GM21576 (cell line): ENCODE data around the gene FAM25A.
"Not testable (repeated sequence)": the region's sequence is repeated elsewhere in the genome, so short reads cannot be mapped to it uniquely, and the experiment has no call there.

Source experiments
- ATAC-seq: cut with Tn5 transposase; IDR thresholded peaks from one replicate; pipeline ENCODE4 v1.9.1; 2021; ENCODE audit warnings: mild to moderate bottlenecking, moderate library complexity; ENCODE audit not compliant: unreplicated experiment

FAM25A gene

DNA sequence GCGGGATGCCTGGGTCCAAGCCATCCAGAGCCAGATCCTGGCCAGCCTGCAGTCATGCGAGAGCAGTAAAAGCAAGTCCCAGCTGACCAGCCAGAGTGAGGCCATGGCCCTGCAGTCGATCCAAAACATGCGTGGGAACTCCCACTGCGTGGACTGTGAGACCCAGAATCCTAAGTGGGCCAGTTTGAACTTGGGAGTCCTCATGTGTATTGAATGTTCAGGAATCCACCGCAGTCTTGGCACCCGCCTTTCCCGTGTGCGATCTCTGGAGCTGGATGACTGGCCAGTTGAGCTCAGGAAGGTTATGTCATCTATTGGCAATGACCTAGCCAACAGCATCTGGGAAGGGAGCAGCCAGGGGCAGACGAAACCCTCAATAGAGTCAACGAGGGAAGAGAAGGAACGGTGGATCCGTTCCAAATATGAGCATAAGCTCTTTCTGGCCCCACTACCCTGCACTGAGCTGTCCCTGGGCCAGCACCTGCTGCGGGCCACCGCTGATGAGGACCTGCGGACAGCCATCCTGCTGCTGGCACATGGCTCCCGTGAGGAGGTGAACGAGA, 10.9 kb upstream of the FAM25A start:
- not testable (repeated sequence) for ATAC-seq

DNA sequence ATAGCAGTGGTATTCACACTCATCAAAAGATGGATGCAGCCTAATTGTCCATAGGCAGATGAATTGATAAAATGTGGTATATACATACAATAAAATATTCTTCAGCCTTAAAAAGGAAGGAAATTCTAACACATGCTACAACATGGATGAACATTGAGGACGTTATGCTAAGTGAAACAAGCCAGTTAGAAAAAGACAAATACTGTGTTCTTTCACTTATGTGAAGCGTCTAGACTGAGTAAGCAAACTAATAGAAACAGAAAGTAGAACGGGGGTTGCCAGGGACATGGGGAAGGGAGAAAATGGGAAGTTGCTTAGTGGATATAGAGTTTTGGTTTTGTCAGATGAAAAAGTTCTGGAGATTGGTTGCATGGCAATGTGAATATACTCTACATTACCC, 6.6 kb upstream of the FAM25A start:
- not testable (repeated sequence) for ATAC-seq

DNA sequence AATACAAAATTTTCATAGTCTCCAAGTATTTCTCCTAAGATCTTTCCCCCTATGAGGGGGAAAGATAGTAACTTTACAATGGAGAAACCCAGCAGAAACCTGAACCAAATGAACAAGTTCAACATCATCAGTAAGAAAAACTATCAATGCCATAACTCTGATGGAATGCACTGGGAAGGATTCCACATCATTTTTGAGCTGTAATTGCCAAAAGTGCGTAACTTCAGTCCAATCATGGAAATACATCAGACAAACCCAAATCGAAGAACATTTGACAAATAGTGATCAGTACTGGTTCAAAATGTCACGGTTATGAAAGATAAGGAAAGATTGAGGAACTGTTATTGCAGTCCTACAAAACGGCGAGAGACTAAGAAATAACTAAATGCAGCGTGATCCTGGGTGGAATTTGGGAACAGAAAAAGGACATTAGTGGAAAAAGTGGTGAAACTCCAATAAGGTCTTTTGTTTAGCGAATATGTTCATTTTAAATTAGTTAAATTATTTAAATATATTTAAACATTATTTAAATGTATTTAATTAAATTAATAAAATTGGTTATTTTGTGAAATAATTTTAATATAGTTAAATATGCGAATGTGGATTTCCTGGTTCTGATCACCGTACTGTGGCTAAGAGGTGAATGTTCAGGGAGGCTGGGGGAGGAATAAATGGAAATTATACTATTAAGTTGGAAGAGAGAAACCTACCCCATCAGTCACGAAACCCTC, 4.9 kb upstream of the FAM25A start:
- ATAC-seq, result not testable (repeated sequence)

DNA sequence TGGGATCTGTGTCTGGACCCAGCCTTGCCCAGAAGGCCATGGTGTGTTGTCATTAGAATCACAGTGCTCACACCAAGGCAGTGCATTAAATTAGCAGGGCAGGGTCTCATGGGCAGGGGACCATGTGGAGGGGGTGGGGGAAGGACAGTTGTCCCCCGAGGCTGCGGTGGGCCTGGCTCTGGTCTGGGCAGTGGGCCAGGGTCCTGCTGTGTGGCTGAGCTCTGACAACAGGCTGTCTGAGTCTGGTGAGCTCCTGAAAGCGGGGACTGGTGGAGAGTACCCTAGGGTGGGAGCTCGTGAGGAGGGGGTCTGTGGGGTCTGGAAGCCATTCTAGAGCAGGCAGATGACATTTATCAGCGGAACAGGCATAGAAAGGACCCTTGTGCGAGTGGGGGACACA, 2.0 kb upstream of the FAM25A start:
- ATAC-seq, result not testable (repeated sequence)

DNA sequence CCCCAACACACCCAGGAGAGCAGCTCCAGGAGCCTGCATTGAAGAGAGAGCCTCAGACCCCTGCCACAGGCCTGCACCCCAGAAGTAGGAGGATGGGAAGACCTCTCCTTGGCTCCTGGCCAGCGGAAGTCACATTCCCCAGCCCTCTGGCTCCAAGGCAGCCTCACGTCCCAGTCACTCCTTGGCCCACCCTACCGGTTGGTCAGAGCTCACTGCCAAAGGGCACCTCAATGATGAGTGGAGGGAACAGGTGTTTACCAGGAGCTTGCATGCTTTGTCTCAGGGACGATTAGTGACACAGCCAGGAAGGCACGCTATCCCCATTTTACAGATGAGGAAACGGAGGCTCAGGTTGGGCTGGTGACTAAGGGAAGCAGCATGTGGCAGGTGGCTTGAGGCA, 1.0 kb upstream of the FAM25A start:
- ATAC-seq, result not testable (repeated sequence)

DNA sequence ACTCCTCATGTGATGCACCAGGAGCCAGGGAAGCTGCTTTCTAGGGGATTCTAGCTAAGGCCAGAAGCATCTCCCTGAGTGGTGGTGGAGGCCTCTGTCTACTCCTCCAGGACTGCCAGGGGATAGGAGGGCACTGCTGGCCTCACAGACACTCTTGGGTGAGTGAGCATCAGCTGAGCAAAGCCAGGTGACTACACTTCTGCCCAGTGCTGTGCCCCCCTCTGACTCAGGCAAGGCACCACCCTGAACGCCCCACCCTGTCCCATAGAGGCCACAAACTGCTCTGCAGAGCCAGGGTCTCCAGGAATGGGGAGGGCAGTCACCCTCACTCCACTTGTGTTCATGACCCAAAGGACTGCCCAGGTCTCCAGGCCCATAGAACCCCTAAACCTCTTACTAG, 590 bp upstream of the FAM25A start:
- ATAC-seq, result not testable (repeated sequence)

DNA sequence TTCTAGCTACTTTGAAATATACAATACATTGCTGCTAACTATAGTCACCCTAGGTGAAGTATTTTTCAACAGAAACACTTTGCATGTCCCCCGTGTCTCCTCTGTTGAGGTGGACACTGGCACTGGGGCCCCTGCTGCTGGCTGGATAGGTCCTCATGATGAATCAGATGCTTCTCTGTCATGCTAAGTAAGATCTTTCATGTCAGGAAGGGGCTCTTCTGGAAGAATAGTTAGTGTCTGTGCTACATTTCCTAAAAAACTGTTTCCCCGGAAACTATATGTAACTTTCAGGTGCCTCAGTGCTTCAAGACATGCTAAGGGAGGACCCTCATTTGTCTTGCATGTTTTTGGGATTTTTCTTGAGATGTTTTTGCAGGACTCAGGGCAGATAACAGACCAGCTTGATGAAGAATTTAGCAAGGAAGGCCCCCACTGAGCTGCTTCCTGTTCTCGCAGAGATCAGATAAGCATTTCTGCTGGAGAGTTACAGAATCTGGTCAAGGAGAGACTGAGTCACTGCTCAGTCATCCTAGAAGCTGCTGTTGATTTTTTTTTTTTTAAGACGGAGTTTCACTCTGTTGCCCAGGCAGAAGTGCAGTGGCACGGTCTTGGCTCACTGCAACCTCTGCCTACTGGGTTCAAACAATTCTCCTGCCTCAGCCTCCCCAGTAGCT, 5.3 kb downstream of the FAM25A start:
- ATAC-seq, result not testable (repeated sequence)

DNA sequence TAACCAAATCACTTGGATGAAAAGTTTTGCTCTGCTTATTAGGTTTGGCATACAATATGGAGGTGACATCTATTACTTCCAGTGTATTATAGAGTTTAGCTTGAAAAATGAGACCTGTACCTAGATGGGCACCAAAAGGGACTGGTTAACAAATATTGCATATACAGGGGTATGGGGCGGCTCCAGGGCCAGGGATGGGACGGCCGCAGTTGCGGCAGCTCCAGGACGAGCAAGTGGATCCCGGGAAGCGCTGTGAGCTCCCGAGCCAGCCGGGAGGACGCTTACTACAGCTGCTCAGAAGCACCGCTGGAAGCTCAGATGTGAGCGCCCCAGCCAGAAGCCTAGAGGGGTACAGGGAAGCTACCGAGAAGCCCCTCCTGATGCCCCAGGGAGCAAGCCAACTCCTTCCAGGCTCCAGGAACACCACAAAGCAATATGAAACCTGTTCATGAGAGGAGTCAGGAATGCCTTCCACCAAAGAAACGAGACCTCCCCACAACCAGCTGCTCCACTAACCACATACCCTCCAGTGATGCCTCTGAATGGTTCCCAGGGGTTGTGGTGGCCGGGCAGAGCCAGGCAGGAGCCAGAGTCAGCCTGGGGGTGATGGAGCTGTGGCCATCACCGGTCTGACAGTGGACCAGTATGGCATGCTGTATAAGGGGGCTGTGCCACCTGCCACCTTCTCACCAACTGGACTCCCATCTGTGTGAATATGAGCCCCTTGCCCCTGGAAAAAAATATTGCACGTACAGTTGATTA, 6.8 kb downstream of the FAM25A start:
- not testable (repeated sequence) for ATAC-seq

DNA sequence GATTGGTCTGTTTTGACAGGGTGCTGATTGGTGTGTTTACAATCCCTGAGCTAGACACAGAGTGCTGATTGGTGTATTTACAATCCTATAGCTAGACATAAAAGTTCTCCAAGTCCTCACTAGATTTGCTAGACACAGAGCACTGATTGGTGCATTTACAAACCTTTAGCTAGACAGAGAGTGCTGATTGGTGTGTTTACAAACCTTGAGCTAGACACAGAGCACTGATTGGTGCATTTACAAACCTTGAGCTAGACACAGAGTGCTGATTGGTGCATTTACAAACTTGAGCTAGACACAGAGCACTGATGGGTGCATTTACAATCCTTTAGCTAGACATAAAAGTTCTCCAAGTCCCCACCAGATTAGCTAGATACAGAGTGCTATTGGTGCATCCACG, 10.3 kb downstream of the FAM25A start:
- not testable (repeated sequence) for ATAC-seq

DNA sequence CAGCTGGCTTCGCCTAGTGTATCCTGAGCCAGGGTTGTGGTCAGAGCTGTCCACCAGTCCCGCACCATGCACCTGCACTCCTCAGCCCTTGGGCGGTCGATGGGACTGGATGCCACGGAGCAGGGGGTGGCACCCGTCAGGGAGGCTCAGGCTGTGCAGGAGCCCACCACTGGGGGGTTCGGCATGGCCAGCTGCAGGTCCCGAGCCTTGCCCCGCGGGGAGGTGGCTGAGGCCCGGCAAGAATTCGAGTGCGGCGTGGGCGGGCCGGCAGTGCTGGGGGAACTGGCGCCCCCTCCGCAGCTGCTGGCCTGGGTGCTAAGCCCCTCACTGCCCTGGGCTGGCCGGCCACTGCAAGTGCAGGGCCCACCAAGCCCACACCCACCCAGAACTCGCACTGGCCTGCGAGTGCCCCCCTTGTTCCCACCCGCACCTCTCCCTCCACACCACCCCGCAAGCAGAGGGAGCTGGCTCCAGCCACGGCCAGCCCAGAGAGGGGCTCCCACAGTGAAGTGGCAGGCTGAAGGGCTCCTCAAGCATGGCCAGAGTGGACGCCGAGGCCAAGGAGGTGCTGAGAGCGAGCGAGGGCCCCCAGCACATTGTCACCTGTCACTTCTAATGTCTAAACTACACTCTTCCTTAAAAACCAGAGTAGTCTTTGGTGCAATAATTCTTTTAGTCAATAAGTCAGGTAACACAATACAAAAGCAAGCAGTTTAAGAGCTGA, 11.0 kb downstream of the FAM25A start:
- ATAC-seq, result no peak

DNA sequence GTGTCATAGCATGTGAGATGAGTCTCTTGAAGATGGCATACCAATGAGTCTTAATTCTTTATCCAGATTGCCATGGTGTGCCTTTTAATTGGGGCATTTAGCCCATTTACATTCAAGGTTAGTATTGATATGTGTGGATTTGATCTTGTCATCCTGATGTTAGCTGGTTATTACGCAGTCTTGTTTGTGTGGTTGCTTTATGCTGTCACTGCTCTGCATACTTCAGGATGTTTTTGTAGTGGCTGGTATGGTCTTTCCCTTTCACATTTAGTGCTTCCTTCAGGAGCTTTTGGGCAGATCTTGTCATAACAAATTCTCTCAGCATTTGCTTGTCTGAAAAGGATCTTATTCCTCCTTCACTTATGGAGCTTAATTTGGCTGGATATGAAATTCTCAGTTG, 16.5 kb downstream of the FAM25A start:
- no peak for ATAC-seq

DNA sequence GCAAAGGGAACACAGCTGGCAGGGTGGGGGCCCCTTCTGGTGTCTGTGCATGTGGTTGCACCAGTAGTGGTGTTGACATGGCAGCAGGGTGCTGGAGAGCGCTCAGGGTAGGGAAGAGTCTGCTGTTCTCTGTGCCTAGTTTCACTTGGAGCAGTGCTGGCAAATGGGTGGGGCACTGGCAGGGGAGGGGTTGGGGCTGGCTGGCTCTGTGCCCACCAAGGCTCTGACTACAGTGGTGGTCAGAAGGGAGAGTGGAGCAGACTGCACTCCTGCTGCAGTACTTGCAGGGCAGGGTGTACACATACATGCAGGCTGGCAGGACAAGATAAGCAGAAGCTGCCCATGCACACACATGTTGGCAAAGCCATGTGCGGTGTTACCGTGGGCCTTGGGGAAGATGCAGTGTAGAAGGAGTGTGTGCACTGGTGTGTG, 18.2 kb downstream of the FAM25A start:
- ATAC-seq, result no peak

DNA sequence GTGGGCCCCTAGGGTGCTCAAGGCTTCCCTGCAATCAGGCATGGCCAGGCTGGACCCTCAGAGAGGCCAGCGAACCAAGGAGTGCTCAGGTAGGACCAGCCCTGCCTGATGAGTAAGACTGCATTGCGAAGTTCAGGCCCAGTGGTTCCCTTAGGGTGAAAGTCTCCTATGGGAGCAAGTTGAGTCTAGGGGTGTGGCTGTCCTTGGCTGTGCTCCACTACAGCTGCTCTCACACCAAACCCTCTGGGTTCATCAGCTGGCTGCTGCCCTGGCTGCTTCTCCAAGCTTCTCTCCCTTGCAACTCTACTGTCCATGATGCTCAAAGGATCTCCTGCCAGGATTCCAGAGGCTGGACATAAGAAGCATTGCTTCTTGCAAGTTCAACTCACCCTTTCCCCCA, 18.7 kb downstream of the FAM25A start:
- ATAC-seq, result no peak

DNA sequence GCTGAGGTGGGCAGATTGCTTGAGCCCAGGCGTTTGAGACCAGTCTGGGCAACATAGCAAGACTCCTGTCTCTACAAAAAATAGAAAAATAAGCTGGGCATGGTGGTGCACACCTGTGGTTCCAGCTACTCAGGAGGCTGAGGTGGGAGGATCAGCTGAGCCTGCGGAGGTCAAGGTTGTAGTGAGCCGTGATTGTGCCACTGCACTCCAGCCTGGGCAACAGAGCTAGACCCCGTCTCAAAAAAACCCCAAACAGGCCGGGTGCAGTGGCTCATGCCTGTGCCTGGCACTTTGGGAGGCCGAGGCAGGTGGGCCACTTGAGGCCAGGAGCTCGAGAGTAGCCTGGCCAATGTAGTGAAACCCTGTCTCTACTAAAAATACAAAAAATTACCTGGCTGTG, 23.5 kb downstream of the FAM25A start:
- ATAC-seq, result not testable (repeated sequence)

DNA sequence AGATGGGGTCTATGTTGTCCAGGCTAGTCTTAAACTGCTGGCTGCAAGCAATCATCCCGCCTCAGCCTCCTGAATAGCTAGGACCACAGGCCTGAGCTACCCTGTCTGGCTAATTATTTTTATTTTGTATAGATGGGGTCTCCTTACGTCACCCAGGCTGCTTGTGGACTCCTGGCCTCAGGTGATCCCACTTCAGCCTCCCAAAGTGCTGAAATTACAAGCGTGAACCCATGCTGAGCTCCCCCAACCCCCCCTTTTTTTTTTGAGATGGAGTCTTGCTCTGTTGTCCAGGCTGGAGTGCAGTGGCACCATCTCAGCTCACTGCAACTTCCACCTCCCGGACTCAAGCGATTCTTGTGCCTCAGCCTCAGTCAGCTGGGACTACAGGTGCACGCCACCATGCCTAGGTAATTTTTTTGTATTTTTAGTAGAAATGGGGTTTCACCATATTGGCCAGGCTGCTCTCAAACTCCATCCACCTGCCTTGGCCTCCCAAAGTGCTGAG, 25.4 kb downstream of the FAM25A start:
- no peak for ATAC-seq

DNA sequence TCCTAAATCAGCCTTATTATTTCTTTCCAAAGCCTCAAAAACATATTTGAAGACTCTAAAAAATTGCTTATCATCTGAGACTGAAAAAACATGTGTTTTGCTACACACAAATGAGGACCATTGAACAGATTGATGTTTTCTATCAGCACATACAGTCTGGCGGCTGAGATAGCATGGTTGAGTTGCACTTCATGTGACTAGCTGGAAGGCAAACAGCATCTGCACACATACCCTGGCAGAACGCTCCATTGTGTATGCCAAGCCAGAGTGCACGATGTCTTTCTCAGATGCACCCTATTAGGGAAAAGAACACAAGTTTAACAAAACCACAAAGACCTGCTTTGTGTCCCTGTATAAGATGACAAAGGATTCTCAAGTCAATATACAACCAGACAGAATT, 33.0 kb downstream of the FAM25A start:
- ATAC-seq, result no peak

DNA sequence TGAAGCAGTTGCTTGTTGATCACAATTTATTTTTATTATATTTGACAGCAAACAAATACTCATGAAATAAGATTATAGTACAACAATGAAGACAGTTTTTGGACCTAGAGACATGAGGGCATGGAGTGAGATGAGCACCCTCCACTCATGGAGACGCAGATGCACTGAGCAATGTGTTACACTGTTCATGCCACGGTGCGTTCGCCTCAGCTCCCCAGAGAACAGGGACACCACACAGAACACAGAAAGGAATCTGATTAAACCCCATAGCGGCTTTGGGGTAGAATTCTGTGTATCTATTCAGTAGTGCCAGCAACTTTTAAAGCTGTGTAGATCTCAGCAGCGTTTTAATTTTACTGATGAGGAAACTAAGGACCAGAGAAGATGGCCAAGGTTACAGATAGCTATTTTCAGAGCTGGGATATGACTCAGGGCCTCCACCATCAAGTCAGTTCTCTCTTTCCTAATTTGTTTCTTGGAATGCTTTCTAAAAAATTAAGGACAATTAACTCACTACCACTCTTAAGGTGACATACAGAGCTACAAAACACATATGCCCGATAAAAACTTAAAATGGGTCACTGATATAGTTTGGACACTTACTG, 33.6 kb downstream of the FAM25A start:
- no peak for ATAC-seq

DNA sequence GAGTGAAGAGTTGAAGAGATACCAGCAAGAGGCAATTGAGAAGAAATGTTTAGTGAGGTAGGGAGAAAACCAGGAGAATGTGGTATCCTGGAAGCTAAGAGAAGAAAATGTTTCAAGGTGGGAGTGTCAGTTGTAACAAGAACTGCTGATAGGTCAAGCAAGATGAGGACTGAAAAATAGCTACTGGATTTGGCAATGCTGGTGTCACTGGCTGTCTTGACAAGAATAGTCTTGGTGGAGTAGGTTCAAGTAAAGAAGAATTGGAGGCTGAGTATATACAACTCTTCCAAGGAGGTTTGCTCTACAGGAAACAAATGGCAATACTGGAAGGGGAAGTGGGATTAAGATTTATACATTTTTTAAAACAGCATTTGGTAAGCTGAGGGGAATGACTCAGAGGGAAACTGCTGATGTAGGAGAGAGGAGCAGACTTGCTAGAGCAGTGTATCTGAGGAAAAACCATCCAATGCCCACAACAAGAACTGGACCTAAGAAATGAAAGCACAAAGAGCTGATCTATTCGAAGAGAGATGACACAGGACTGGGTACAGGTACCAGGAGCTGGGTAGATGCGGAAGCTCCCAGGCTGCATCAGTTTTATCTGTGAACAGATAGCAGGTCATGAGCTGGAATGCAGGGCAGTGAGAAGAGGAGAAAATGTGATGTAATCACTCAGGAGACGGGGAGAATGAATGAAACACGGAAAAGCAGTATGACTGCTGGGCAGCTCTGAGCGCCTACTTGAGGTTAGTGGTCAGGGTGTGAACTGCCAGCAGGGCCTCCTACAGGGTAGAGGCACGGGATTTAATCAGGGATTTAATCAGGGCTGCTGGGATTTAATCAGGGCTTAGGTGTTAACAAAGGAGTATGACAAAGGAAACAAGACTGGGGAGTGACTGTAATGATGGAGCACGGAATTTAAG, 34.5 kb downstream of the FAM25A start:
- no peak for ATAC-seq

DNA sequence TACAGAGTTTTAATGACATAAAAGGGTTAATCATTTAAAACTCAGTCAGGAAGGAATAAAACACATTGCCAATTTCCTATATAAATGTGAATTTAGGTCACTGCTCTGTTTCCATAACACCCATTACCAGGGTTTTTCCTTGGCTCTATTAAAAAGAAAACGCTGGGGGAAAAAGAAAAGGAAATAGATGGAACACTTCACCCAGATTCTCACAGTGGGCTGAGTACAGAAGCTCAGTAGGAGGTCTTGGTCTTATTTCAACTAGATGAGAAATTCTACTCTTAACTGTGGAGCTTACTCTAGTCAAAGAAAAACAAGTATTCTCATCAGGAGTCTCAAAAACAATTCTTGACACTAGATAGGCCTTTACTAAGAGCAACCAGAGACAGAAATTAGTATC, 38.1 kb downstream of the FAM25A start:
- no peak for ATAC-seq
